HG03575 (cell line): ENCODE measurements around the gene MATN1.

ENCODE experiments used
- ATAC-seq: cut with Tn5 transposase; IDR thresholded peaks from one replicate; pipeline ENCODE4 v1.9.1; 2021; ENCODE audit not compliant: unreplicated experiment, insufficient number of reproducible peaks, low FRiP score; ENCODE audit errors: extremely low read depth

MATN1 gene

GRCh38 chr1:30678209-30678608 is 45.2 kb downstream of the MATN1 start:
- no peak for ATAC-seq

- no peak for ATAC-seq
Measured at GRCh38 chr1:30677471-30677870, 45.9 kb downstream of the MATN1 start.

DNA sequence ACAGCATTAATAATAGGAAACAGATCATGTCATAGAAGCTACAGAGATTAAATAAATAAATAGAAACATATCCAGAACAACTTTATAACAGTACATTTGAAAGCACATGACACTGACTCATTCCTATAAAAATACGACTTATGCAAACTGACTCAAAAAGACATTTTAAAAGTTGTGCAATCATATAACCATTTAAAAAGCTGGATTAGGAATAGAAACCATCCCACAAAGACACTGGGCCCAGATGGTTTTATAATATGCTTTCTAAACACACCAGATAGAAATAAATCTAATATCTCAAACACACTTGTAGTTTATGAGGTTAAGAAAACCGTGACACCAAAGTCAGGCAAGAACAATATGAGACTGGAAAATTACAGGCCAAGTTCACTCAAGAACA is 47.6 kb downstream of the MATN1 start:
- ATAC-seq: no peak

GRCh38 chr1:30675289-30675688 is 48.1 kb downstream of the MATN1 start:
- ATAC-seq: no peak

- ATAC-seq: no peak
Measured at GRCh38 chr1:30673395-30673794, 50.0 kb downstream of the MATN1 start.

- no peak for ATAC-seq
Measured at GRCh38 chr1:30672661-30673060, 50.7 kb downstream of the MATN1 start.

DNA sequence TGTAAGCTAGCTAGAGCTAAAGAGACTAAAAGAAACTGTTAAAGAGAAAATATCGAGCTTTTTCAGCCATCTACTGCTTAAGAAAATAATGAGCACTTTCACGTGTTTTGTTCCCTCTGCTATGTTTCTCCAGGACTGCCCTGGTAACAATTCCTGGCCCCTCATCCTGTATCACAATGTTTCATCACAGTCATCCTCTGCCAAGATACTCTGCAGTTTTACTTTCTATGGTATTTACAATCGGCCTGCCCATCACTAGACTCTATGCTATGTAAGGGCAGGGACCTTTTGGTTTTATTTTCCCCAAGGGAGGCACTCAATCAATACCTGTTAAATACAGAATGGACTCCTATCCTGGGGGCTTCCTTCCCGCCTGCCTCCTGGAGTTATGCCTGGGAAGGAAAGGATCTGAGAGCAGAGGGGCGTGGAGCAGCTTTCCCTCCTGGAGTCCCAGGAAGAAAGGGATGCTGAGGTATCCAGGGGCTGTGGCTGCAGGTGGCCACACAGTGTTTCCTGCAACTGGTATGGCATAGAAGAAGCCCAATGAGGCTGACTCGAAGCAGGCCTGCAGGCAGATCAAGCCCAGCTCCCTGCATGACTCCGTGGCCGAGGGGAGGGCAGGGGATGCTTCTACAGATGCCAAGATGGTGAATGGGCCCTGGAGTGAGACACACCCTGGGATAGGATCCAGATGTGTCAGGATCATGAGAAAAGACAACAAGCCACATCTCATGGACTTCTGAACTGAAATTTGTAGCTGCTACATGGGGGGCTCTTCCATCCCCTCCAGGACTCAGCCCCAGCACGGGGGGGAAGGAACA is 52.9 kb downstream of the MATN1 start:
- no peak for ATAC-seq

DNA sequence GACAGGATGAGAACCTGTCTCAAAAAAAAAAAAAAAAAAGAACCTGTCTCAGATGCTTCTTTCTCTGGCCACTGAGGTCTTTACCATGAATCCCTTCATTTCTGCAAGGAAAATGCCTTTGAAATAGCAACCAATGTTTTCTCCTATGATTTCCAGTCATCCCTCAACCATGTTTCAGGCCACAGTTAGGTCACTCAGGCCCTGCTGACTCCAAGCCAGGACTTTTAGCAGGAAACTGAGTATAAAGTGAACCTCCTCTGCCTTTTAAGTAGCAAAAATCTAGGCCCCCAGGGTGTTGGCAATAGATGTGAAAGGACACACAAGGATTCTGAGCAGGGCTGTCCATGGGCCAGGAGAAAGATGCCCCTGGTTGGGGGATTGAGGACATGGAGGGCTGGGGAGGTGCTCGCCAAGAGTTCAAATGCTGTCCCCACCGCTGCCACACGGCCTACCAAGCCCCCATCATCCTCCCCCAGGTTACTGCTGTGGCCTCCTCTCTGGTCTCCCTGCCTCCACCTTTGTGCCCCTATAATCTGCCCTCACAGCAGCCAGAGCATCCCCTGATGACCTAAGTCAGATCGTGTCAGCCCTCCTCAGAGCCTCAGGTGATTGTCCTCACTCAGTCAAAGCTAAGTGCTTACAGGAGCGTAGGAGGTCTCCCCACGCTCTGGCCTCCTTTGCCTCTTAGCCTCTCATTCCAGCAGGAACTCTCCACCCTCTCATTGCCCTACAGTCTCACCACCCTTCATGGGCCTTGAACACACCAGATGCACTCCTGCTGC is 54.6 kb downstream of the MATN1 start:
- ATAC-seq: no peak

DNA sequence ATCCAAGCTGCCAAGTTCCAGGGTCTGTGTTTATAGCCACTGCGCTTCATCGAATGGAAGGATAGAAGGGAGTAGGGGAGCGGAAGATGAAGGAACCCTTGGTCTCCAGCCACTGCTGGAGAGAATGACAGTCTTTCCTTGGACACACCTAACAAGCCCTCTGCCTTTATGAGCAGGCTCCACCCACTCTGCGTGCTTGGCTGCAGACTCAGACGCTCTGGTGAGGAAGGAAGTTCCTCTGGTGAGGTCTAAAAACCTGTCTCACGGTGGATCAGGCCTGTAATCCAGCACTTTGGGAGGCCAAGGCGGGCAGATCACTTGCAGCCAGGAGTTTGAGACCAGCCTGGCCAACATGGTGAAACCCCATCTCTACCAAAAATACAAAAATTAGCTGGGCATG is 55.4 kb downstream of the MATN1 start:
- no peak for ATAC-seq

GRCh38 chr1:30666756-30667273 is 56.6 kb downstream of the MATN1 start:
- ATAC-seq: no peak

- no peak for ATAC-seq
Measured at GRCh38 chr1:30665216-30666010, 58.0 kb downstream of the MATN1 start.

DNA sequence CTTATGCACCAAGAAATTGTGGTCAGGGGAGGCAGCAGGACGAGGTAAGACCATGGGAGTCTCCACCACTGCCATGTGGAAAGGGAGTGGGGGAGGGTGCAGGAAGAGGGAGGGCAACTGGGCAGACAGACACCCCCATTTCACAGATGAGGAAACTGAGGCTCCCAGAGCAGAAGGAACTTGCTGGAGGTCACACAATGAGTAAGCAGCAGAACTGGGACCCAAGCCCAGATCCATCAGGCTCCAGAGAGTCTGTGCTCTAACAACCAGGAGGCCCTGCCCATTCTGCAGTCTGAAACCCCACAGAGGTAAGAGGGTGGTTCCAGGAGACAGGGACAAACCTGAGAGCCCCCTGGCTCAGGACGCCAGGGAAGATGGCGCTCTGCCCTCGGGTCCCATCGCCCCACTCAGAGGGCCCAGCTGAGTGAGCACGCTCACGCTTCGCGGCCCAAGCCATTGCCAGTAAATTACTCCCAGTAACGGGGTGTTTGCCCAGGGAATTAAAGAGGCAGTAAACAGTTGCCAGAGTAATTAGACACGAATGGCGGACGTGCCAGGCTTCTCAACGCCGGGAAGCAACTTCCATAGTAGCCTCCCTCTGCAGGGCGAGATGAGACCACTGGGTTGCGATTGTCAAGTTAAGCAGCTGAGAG is 59.2 kb downstream of the MATN1 start:
- no peak for ATAC-seq

GRCh38 chr1:30663596-30664091 is 59.7 kb downstream of the MATN1 start:
- ATAC-seq: no peak

- ATAC-seq: no peak
Measured at GRCh38 chr1:30662291-30662840, 61.0 kb downstream of the MATN1 start.

DNA sequence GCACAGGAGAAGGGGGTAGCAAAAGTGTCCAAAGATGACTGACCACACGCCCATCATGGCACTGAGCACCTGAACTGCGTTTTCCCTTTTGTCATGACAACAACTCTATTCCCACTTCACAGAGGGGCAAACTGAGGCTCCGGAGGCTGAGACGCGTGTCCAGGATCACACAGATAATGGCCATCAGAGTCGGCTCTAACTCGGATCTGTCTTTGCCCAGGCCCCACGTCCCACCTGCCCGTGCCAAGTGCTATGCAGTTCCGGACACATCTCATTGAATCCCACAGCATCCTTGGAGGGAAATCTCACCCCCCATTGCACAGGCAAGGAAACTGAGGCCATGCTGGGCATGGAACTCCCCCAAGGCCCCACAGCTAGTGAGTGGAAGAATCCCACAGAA is 62.1 kb downstream of the MATN1 start:
- ATAC-seq: no peak
